Skeletal muscle tissue (tissue), 4 donors: ENCODE results near the gene ADGRV1. TPM values are rescaled to one million over a fixed set of nuclear protein-coding genes. Genes with fewer than 3 reads are reported as not detected.

Source experiments
- H3K27ac ChIP-seq: one replicate; pipeline ENCODE4 v1.7.0; 2013; ENCODE audit warnings: mild to moderate bottlenecking, low read depth, low read length, inconsistent platforms
- H3K27me3 ChIP-seq, 3 donors: one replicate each; pipeline ENCODE4 v1.7.0; 2013; ENCODE audit warnings: low read length in 3 of 3; ENCODE audit not compliant: control insufficient read depth in 3 of 3, insufficient read depth in 3 of 3
- H3K36me3 ChIP-seq, 3 donors: one replicate each; pipeline ENCODE4 v1.7.0; 2013; ENCODE audit warnings: low read length in 3 of 3; ENCODE audit not compliant: control insufficient read depth in 3 of 3, insufficient read depth in 3 of 3
- H3K4me1 ChIP-seq, 3 donors: one replicate each; pipeline ENCODE4 v1.7.0; 2013; ENCODE audit warnings: low read length in 3 of 3, mild to moderate bottlenecking in 3 of 3; ENCODE audit not compliant: control insufficient read depth in 3 of 3, insufficient read depth in 3 of 3
- H3K4me3 ChIP-seq, 3 donors: one replicate each; pipeline ENCODE4 v1.7.0; 2013; ENCODE audit warnings: low read length in 3 of 3
- H3K9ac ChIP-seq, 3 donors: one replicate each; pipeline ENCODE4 v1.7.0; 2013; ENCODE audit warnings: low read length in 3 of 3, mild to moderate bottlenecking in 3 of 3, moderate library complexity in 2 of 3, low read depth in 1 of 3
- H3K9me3 ChIP-seq, 3 donors: one replicate each; pipeline ENCODE4 v1.7.0; 2013; ENCODE audit warnings: low read length in 3 of 3; ENCODE audit not compliant: control insufficient read depth in 3 of 3
- total RNA-seq: library from RNA; depleted of rRNA; stranded (reverse); fragments of >200 nt; gene quantifications from one replicate; pipeline ENCODE4 v1.2.3, GENCODE V29; 2014
- donor health status: Osteomylitis.

Gene ADGRV1
- total RNA-seq, 1 donor from 2014 or later: 2.6 TPM

- Histone ChIP-seq H3K4me1 (peaks cover 0 to 6% (median 0%) of the 10 kb centered on the region in 3 donors), H3K9ac (no peak overlapping the region), H3K27ac (no peak overlapping the region), H3K36me3 (no peaks in the 10 kb centered on the region), H3K27me3 (no peaks in the 10 kb centered on the region), H3K4me3 (no peak overlapping the region), H3K9me3 (no peaks in the 10 kb centered on the region)
These were observed 596.7 kb downstream of the ADGRV1 start for GRCh38 chr5:91155274-91155673.

- H3K4me3 ChIP-seq: no peak overlapping the region
- H3K9ac ChIP-seq: no peak overlapping the region
- H3K27me3 ChIP-seq: no peaks in the 10 kb centered on the region
- no peaks in the 10 kb centered on the region for H3K36me3 ChIP-seq
- H3K9me3 ChIP-seq: no peaks in the 10 kb centered on the region
- peaks cover 0 to 6% (median 0%) of the 10 kb centered on the region in 3 donors for H3K4me1 ChIP-seq
- H3K27ac ChIP-seq: no peak overlapping the region
These were observed 597.6 kb downstream of the ADGRV1 start for GRCh38 chr5:91156242-91156641.

GRCh38 chr5:91158011-91158410, 599.4 kb downstream of the ADGRV1 start:
- H3K27me3 ChIP-seq: no peaks in the 10 kb centered on the region
- no peak overlapping the region for H3K9ac ChIP-seq
- H3K4me1 ChIP-seq: peaks cover 0 to 8% (median 6%) of the 10 kb centered on the region in 3 donors
- no peak overlapping the region for H3K27ac ChIP-seq
- H3K36me3 ChIP-seq: no peaks in the 10 kb centered on the region
- no peaks in the 10 kb centered on the region for H3K9me3 ChIP-seq
- H3K4me3 ChIP-seq: no peak overlapping the region

GRCh38 chr5:91159647-91160046, 601.0 kb downstream of the ADGRV1 start:
- H3K27me3 ChIP-seq: no peaks in the 10 kb centered on the region
- H3K9me3 ChIP-seq: no peaks in the 10 kb centered on the region
- H3K9ac ChIP-seq: no peak overlapping the region
- H3K36me3 ChIP-seq: no peaks in the 10 kb centered on the region
- H3K4me3 ChIP-seq: no peak overlapping the region
- no peak overlapping the region for H3K27ac ChIP-seq
- H3K4me1 ChIP-seq: peaks cover 0 to 9% (median 8%) of the 10 kb centered on the region in 3 donors

GRCh38 chr5:91160714-91161285, 602.2 kb downstream of the ADGRV1 start:
- H3K27me3 ChIP-seq: no peaks in the 10 kb centered on the region
- H3K27ac ChIP-seq: no peak overlapping the region
- peaks cover 0 to 9% (median 8%) of the 10 kb centered on the region in 3 donors for H3K4me1 ChIP-seq
- no peak overlapping the region for H3K9ac ChIP-seq
- no peaks in the 10 kb centered on the region for H3K36me3 ChIP-seq
- no peak overlapping the region for H3K4me3 ChIP-seq
- H3K9me3 ChIP-seq: no peaks in the 10 kb centered on the region

GRCh38 chr5:91162534-91163381, 604.2 kb downstream of the ADGRV1 start:
- H3K27ac ChIP-seq: peak overlapping the region; percentile 54
- no peak overlapping the region for H3K9ac ChIP-seq

GRCh38 chr5:91164424-91164823, 605.8 kb downstream of the ADGRV1 start:
- H3K9me3 ChIP-seq: no peaks in the 10 kb centered on the region
- no peak overlapping the region for H3K4me3 ChIP-seq
- H3K4me1 ChIP-seq: peaks cover 0 to 9% (median 8%) of the 10 kb centered on the region in 3 donors
- H3K36me3 ChIP-seq: no peaks in the 10 kb centered on the region
- H3K27me3 ChIP-seq: no peaks in the 10 kb centered on the region
- no peak overlapping the region for H3K9ac ChIP-seq
- no peak overlapping the region for H3K27ac ChIP-seq

More at GRCh38 chr5:91162534-91163381, 604.2 kb downstream of the ADGRV1 start:
- Histone ChIP-seq H3K4me3 (no peak overlapping the region), H3K36me3 (no peaks in the 10 kb centered on the region), H3K4me1 (peaks cover 0 to 9% (median 8%) of the 10 kb centered on the region in 3 donors), H3K9me3 (no peaks in the 10 kb centered on the region), H3K27me3 (no peaks in the 10 kb centered on the region)

GRCh38 chr5:91166059-91166807, 607.6 kb downstream of the ADGRV1 start:
- H3K4me3 ChIP-seq: no peak overlapping the region
- no peak overlapping the region for H3K9ac ChIP-seq
- H3K27me3 ChIP-seq: no peaks in the 10 kb centered on the region
- H3K9me3 ChIP-seq: no peaks in the 10 kb centered on the region
- no peak overlapping the region for H3K27ac ChIP-seq
- no peaks in the 10 kb centered on the region for H3K36me3 ChIP-seq
- H3K4me1 ChIP-seq: peaks cover 0 to 9% (median 8%) of the 10 kb centered on the region in 3 donors

- no peak overlapping the region for H3K4me3 ChIP-seq
- H3K36me3 ChIP-seq: no peaks in the 10 kb centered on the region
- no peaks in the 10 kb centered on the region for H3K9me3 ChIP-seq
- no peaks in the 10 kb centered on the region for H3K4me1 ChIP-seq
- no peaks in the 10 kb centered on the region for H3K27me3 ChIP-seq
- H3K27ac ChIP-seq: no peak overlapping the region
- no peak overlapping the region for H3K9ac ChIP-seq
These were observed 610.3 kb downstream of the ADGRV1 start for GRCh38 chr5:91168859-91169258.

GRCh38 chr5:91170266-91170665, 611.7 kb downstream of the ADGRV1 start:
- Histone ChIP-seq H3K4me1 (no peaks in the 10 kb centered on the region), H3K27ac (no peak overlapping the region), H3K9me3 (no peaks in the 10 kb centered on the region), H3K4me3 (no peak overlapping the region), H3K36me3 (no peaks in the 10 kb centered on the region), H3K9ac (no peak overlapping the region), H3K27me3 (no peaks in the 10 kb centered on the region)
